Gastroesophageal sphincter (tissue), 4 donors: ENCODE results near the gene ZNF358. TPM values are rescaled to one million over a fixed set of nuclear protein-coding genes. Genes with fewer than 3 reads are reported as not detected.

ENCODE experiments used
- ATAC-seq: fragments of 150-250 bp; one replicate; pipeline ENCODE4 v1.9.1; 2016; ENCODE audit warnings: mild to moderate bottlenecking, moderate library complexity
- H3K27ac ChIP-seq, 4 donors: fragments of 200-600 bp; sonication (generic) in 3 of 4; 1 replicate in 3 of 4; 2 replicates in 1 of 4; pipeline ENCODE4 v1.5.1; 2016 to 2019
- H3K27me3 ChIP-seq: fragments of 200-600 bp; sonication (generic); one replicate; pipeline ENCODE4 v1.5.1; 2019
- H3K36me3 ChIP-seq, 2 donors: fragments of 200-600 bp; sonication (generic); one replicate each; pipeline ENCODE4 v1.5.1; 2019; ENCODE audit warnings: control low read depth in 1 of 2
- H3K4me1 ChIP-seq, 3 donors: fragments of 200-600 bp; sonication (generic); 1 replicate in 2 of 3; 2 replicates in 1 of 3; pipeline ENCODE4 v1.5.1; 2016 to 2019; ENCODE audit warnings: control low read depth in 2 of 3
- H3K4me3 ChIP-seq, 2 donors: fragments of 200-600 bp; sonication (generic); one replicate each; pipeline ENCODE4 v1.5.1; 2019; ENCODE audit warnings: mild to moderate bottlenecking in 1 of 2, moderate library complexity in 1 of 2
- H3K9me3 ChIP-seq, 3 donors: fragments of 200-600 bp; sonication (generic); one replicate each; pipeline ENCODE4 v1.5.1; 2017 to 2019; ENCODE audit warnings: control low read depth in 2 of 3
- CTCF ChIP-seq, 4 experiments: fragments of 200-600 bp in 2 of 4; fragments of 450-650 bp in 2 of 4; sonication (generic) in 1 of 4; IDR thresholded peaks; one replicate each; pipeline ENCODE4 v1.5.1; 2017 to 2019; ENCODE audit warnings: antibody characterized with exemption in 4 of 4, mild to moderate bottlenecking in 2 of 4, moderate library complexity in 2 of 4
- EP300 ChIP-seq: sonication (generic); formaldehyde crosslinking; IDR thresholded peaks from one replicate; pipeline ENCODE4 v1.6.1; 2017; ENCODE audit warnings: antibody characterized with exemption, mild to moderate bottlenecking
- POLR2A ChIP-seq, 2 donors: fragments of 450-650 bp; IDR thresholded peaks; one replicate each; pipeline ENCODE4 v1.6.1; 2017; ENCODE audit warnings: antibody characterized with exemption in 2 of 2, mild to moderate bottlenecking in 2 of 2, moderate library complexity in 1 of 2
- POLR2AphosphoS5 ChIP-seq: sonication (generic); formaldehyde crosslinking; IDR thresholded peaks from one replicate; pipeline ENCODE4 v1.6.1; 2017; ENCODE audit warnings: antibody characterized with exemption
- WGBS, 2 donors: methylation state at CpG; one replicate each; pipeline ENCODE4 v1.1.5; 2018; ENCODE audit warnings: low coverage in 1 of 2; 5-methylcytosine and 5-hydroxymethylcytosine counted together
- total RNA-seq, 4 donors: library from RNA; depleted of rRNA; stranded (reverse); fragments of >200 nt; gene quantifications; one replicate each; pipeline ENCODE4 v1.1.0, GENCODE V29; 2016

The ZNF358 gene
- total RNA-seq, 4 donors from 2014 or later = 63.9 to 153 (median 98.7) TPM

DNA sequence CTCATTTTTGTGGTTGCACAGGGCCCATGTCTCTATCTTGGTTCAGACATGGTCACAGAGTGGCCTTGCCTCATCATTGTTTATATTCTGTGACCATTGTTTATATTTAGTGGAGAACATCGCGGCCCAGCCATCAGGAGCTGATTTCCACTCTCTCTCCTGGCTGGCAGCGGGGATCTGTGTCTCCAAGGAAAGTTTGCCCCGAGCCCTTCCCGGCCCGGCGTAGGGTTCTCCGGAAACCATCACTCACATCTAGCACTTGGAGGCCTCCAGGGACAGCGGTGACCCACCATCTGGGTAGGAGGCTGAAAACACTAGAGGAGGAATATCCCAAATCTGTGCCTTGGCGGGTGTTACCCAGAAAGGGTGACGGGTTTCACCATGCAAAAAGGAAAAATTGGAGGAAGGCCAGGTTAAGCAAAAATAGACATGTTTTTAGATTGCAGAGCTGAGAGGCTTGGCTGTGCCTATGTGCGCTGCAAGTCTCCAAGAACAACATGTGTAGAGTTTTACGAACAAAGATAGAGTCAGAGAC is 726 bp upstream of the ZNF358 start:
- Histone ChIP-seq H3K4me1 (peaks cover 0 to 38% (median 11%) of the 10 kb centered on the region in 3 donors), H3K9me3 (no peaks in the 10 kb centered on the region), H3K27me3 (no peaks in the 10 kb centered on the region), H3K4me3 (peak overlapping the region; percentile 50 to 87), H3K27ac (peak overlapping the region; percentile 93 to 99 (median 96)), H3K36me3 (peaks cover 0 to 21% of the 10 kb centered on the region in 2 donors)
- ATAC-seq = peak; percentile 76
- 6 to 14% methylated on average over 2 to 8 of the region's 13 CpGs for WGBS, 2 donors
- peak; percentile 93 for TF ChIP-seq POLR2AphosphoS5
- no peak for TF ChIP-seq POLR2A (IDR thresholded peaks at IDR 0.05)

DNA sequence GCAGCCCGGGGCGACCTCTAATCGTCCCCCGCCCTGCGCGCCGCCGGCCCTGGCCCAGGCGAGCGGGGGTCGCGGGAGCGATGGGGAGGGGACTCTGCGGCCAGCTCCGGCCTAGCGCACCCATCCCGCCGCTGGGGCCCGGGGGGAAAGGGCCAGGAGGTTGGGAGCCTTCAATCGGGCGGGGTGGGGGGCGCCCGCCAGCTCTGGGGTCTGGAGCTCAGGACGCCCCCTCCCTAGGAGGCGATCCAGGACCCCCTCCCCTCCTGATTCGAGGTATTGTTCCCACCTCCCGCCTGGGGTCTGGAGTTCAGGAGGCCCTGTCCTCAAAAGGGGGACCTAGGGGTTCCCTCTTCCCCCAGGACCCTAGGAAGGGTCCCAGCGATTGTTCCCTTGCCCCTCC is 430 bp downstream of the ZNF358 start:
- Histone ChIP-seq H3K27ac (peak overlapping the region; percentile 92 to 96 (median 94)), H3K36me3 (peaks cover 0 to 29% of the 10 kb centered on the region in 2 donors), H3K9me3 (no peaks in the 10 kb centered on the region), H3K4me1 (peaks cover 0 to 40% (median 11%) of the 10 kb centered on the region in 3 donors), H3K4me3 (peak overlapping the region; percentile 87), H3K27me3 (no peaks in the 10 kb centered on the region)
- no peak for ATAC-seq
- TF ChIP-seq POLR2A (IDR thresholded peaks at IDR 0.05) (no peak), EP300 (no peak), POLR2AphosphoS5 (no peak), CTCF (IDR thresholded peaks at IDR 0.05) (no peak)
- no CpG with 5 or more reads among the region's 28 CpGs for WGBS, 2 donors

DNA sequence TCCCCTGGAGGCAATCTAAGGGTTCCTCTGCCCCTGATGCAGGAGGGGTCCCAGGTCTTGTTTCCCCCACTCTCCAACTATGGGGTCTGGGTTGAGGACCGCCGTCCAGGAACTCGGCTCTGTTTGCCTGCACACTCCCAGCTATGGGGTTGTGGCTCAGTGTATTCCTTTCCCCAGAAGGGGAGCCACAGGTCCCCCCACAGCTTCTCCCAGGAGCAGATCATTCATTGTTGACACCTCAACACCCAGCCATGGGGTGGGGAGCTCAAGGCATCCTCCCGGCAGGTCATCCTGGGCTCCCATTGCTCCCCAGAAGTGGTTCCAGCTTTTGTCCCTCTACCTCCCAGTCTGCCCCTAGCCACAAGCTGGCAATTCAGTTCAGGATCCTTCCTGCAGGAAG is 975 bp downstream of the ZNF358 start:
- ATAC-seq = no peak
- TF ChIP-seq EP300 (no peak), POLR2A (IDR thresholded peaks at IDR 0.05) (no peak), POLR2AphosphoS5 (no peak), CTCF (IDR thresholded peaks at IDR 0.05) (no peak)
- WGBS, 2 donors = no CpG with 5 or more reads among the region's 4 CpGs
- Histone ChIP-seq H3K27me3 (no peaks in the 10 kb centered on the region), H3K4me1 (peaks cover 0 to 45% (median 14%) of the 10 kb centered on the region in 3 donors), H3K9me3 (no peaks in the 10 kb centered on the region), H3K27ac (peak overlapping the region; percentile 92 to 96 (median 94)), H3K4me3 (peak overlapping the region; percentile 87), H3K36me3 (peaks cover 0 to 29% of the 10 kb centered on the region in 2 donors)

GRCh38 chr19:7519361-7520130 is 3.6 kb downstream of the ZNF358 start:
- WGBS, 2 donors = 60 to 95% methylated on average over 1 to 8 of the region's 74 CpGs
- Histone ChIP-seq H3K27ac (no peak overlapping the region), H3K4me3 (no peak overlapping the region), H3K9me3 (no peaks in the 10 kb centered on the region), H3K27me3 (no peaks in the 10 kb centered on the region), H3K36me3 (peaks cover 0 to 36% of the 10 kb centered on the region in 2 donors), H3K4me1 (peaks cover 3 to 61% (median 26%) of the 10 kb centered on the region in 3 donors)
- no peak for ATAC-seq
- TF ChIP-seq CTCF (IDR thresholded peaks at IDR 0.05) = no peak

DNA sequence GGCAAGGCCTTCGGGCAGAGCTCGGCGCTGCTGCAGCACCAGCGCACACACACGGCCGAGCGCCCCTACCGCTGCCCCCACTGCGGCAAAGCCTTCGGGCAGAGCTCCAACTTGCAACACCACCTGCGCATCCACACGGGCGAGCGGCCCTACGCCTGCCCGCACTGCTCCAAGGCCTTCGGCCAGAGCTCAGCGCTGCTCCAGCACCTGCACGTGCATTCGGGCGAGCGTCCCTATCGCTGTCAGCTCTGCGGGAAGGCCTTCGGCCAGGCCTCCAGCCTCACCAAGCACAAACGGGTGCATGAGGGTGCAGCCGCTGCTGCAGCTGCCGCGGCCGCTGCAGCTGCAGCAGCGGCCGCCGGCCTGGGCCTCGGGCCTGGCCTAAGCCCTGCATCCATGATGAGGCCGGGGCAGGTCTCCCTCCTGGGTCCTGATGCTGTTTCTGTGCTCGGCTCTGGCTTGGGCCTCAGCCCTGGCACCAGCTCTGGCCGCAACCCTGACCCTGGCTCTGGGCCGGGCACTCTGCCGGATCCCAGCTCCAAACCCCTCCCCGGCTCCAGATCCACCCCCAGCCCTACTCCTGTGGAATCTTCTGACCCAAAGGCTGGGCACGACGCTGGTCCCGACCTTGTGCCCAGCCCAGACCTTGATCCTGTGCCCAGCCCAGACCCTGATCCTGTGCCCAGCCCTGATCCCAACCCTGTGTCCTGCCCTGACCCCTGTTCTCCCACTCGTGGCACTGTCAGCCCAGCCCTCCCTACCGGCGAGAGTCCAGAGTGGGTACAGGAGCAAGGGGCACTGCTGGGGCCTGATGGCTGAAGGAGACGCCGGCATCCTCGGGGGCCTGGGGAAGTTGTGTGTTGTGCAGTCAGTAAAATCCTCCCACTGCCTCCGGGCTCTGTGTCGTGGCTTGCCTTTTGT is 4.5 kb downstream of the ZNF358 start:
- Histone ChIP-seq H3K4me3 (no peak overlapping the region), H3K36me3 (peaks cover 0 to 45% of the 10 kb centered on the region in 2 donors), H3K4me1 (peaks cover 3 to 52% (median 26%) of the 10 kb centered on the region in 3 donors), H3K27me3 (no peaks in the 10 kb centered on the region), H3K27ac (peak overlapping the region in 1 of 4 donors; percentile 78), H3K9me3 (no peaks in the 10 kb centered on the region)
- WGBS, 2 donors = 65 to 67% methylated on average over 1 to 5 of the region's 51 CpGs
- TF ChIP-seq POLR2A (IDR thresholded peaks at IDR 0.05) = no peak
- TF ChIP-seq EP300 = no peak
- TF ChIP-seq POLR2AphosphoS5 = no peak
- no peak for TF ChIP-seq CTCF (IDR thresholded peaks at IDR 0.05)
- ATAC-seq = no peak
